OCI-LY1 (cell line): Measurements from ENCODE around the gene OR5AK2.

Source experiments
- EZH2 ChIP-seq: fragments of 200-600 bp; sonication (generic), shearing (Covaris generic); IDR thresholded peaks from 2 replicates; pipeline ENCODE4 v1.8.0; 2017; ENCODE audit warnings: borderline replicate concordance, mixed run types, mild to moderate bottlenecking, antibody characterized with exemption, low read length, moderate library complexity, mixed read lengths
- TF ChIP-seq, protein P1 (sequence below): fragments of 200-600 bp; sonication (generic), shearing (Covaris generic); IDR thresholded peaks from 2 replicates; pipeline ENCODE4 v1.5.1; 2017; ENCODE audit warnings: mild to moderate bottlenecking, antibody characterized with exemption, low read length, moderate library complexity, mixed read lengths

DNA sequence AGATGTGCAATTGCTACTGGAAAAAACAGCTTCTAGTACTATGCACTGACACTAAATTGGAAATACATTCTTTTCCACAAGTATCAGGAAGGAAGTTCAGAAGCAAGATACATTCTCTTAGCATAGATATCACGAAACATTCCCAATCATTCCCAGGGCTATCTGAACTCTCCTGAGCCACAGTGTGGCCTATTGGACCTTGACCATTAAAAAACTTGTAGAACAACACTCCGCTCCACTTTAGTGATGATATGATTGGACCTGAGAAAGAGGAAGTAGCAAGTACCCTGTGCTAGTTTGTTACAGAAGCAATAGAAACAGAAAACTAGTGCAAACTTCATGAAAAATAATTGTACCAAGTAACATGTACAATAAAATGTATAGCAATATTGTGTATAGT is 11.4 kb upstream of the OR5AK2 start:
- TF ChIP-seq, protein P1, sequence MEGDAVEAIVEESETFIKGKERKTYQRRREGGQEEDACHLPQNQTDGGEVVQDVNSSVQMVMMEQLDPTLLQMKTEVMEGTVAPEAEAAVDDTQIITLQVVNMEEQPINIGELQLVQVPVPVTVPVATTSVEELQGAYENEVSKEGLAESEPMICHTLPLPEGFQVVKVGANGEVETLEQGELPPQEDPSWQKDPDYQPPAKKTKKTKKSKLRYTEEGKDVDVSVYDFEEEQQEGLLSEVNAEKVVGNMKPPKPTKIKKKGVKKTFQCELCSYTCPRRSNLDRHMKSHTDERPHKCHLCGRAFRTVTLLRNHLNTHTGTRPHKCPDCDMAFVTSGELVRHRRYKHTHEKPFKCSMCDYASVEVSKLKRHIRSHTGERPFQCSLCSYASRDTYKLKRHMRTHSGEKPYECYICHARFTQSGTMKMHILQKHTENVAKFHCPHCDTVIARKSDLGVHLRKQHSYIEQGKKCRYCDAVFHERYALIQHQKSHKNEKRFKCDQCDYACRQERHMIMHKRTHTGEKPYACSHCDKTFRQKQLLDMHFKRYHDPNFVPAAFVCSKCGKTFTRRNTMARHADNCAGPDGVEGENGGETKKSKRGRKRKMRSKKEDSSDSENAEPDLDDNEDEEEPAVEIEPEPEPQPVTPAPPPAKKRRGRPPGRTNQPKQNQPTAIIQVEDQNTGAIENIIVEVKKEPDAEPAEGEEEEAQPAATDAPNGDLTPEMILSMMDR, result no peak
- no peak for TF ChIP-seq EZH2
